ENCODE results near the gene MAEA. TPM values are rescaled to one million over a fixed set of nuclear protein-coding genes. Genes with fewer than 3 reads are reported as not detected.
A peak's percentile ranks its signal among the peaks of the same experiment; 100 is the strongest.

MAEA gene
- 24.5 TPM for total RNA-seq

DNA sequence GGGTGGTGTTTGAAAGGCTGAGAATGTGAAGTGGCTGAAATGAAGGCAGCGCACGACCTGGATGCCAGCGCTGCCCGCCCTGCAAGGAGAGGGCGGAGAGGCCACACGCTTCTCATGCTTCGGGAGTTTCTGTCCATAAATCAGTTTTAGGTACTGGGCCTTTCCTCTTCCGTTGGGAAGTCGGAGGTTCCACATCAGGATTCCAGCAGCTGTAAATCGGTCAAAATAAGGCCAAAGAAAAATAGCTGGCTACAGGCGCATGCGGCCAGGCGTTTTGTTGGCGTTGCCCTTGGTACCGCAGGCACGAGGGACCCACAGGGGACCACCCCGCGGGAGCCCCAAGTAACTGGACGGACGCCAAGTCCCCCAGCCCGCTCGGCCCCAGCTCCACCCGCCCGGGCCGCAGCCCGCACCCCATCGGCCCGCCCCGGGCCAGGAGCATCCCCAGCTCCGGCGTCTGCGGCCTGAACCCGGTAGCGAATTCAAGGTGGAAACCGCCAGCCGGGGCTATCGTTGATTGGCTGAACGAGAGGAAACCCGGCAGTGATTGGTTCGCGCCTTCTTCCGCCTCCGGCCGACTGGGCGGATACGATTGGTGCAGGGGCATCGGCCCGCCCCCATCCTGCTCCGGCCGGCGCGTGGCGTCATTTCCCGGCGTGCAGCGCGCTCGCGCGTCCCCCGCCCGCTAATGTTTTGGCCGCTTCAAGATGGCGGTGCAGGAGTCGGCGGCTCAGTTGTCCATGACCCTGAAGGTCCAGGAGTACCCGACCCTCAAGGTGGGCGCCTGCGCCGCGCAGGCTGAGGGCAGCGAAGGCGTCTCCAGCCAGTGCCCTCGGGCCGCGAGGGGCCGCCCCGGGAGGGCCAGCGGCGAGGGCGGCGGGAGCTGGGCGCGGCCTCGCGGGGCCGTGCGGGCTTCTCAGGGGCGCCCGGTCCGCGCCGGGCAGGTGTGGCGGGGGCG is at the start of gene MAEA:
Gene MAEA (plus strand): TSS at position 685 of the 958 bp plus-strand sequence. CDS start 23 bp downstream, at position 708.
- H3K4me3 ChIP-seq (ENCODE audit: low read length in 3 of 3): peak within 1 kb of the TSS; percentile 76 to 86 (median 81)
- no peaks in the 10 kb centered on the region for H3K9me3 ChIP-seq (ENCODE audit: control insufficient read depth in 3 of 3, low read length in 3 of 3)
- H3K27ac ChIP-seq (ENCODE audit: low read depth, low read length): peak within 1 kb of the TSS; percentile 84
- H3K36me3 ChIP-seq (ENCODE audit: control insufficient read depth in 3 of 3, insufficient read depth in 3 of 3, low read length in 3 of 3): peaks cover 0 to 2% (median 0%) of the 10 kb centered on the region in 3 donors
- peak within 1 kb of the TSS; percentile 93 to 96 (median 93) for H3K9ac ChIP-seq (ENCODE audit: low read depth in 1 of 3, low read length in 3 of 3)
- peaks cover 35 to 46% (median 39%) of the 10 kb centered on the region in 3 donors for H3K4me1 ChIP-seq (ENCODE audit: control insufficient read depth in 3 of 3, insufficient read depth in 3 of 3, low read length in 3 of 3)
- no peaks in the 10 kb centered on the region for H3K27me3 ChIP-seq (ENCODE audit: control insufficient read depth in 3 of 3, insufficient read depth in 3 of 3, low read length in 3 of 3)

DNA sequence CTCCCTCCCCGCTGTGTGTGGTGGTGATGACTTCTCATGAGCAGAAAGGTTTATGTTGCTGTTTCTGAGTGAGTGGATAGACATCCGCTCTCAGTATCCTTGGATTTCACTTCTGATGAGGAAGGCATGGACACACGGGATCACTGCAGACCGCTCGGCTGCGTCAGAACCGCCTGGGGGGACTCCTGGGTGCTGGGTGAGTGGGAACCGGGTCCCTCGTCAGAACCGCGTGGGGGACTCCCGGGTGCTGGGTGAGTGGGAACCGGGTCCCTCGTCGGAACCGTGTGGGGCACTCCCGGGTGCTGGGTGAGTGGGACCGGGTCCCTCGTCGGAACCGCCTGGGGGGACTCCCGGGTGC is 49.8 kb upstream of the MAEA start:
- H3K4me1 ChIP-seq (ENCODE audit: control insufficient read depth in 3 of 3, insufficient read depth in 3 of 3, low read length in 3 of 3): peaks cover 40 to 56% (median 44%) of the 10 kb centered on the region in 3 donors
- no peak overlapping the region for H3K27ac ChIP-seq (ENCODE audit: low read depth, low read length)

DNA sequence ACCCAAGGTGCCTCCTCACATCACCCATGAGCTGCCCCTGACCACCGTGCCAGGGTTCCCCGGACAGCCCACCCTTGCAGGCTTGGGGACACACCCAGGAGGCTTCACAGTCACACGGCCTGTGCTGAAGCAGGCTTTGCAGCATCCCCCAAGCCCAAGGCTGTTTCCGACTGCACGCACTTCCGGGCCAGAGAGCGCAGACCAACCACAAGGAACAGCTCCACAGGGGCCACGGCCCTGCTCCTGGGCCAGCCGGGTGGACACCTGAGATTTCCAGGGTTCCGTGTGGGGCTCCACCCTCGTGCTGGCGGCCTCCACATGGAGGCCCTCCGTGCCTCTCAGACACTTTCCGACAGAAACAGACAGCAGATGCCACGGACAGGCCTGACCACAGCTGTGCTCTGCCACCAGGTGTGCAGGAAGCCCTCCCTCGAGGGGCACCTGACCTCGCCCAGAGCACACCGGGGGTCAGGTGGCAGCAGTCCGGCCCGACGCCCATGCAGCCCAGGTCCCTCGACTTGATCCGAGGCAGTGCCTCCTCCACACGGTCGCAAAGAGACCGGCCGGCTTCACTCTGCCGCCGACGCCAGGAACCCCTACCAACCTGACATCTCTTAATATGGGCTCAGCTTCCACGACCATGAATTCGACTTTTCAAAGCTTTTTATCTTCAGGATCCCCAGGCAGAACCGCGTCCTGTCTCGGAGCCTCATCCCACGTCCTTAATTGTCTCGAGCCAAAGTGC is 48.8 kb upstream of the MAEA start:
- H3K36me3 ChIP-seq (ENCODE audit: control insufficient read depth in 3 of 3, insufficient read depth in 3 of 3, low read length in 3 of 3): peaks cover 28 to 32% (median 29%) of the 10 kb centered on the region in 3 donors

More for the DNA sequence above, 49.8 kb upstream of the MAEA start:
- peaks cover 37 to 40% (median 39%) of the 10 kb centered on the region in 3 donors for H3K36me3 ChIP-seq (ENCODE audit: control insufficient read depth in 3 of 3, insufficient read depth in 3 of 3, low read length in 3 of 3)
- H3K4me3 ChIP-seq (ENCODE audit: low read length in 3 of 3): no peak overlapping the region
- H3K27me3 ChIP-seq (ENCODE audit: control insufficient read depth in 3 of 3, insufficient read depth in 3 of 3, low read length in 3 of 3): no peaks in the 10 kb centered on the region
- H3K9me3 ChIP-seq (ENCODE audit: control insufficient read depth in 3 of 3, low read length in 3 of 3): no peaks in the 10 kb centered on the region
- peak overlapping the region in 1 of 3 donors; percentile 51 for H3K9ac ChIP-seq (ENCODE audit: low read depth in 1 of 3, low read length in 3 of 3)

DNA sequence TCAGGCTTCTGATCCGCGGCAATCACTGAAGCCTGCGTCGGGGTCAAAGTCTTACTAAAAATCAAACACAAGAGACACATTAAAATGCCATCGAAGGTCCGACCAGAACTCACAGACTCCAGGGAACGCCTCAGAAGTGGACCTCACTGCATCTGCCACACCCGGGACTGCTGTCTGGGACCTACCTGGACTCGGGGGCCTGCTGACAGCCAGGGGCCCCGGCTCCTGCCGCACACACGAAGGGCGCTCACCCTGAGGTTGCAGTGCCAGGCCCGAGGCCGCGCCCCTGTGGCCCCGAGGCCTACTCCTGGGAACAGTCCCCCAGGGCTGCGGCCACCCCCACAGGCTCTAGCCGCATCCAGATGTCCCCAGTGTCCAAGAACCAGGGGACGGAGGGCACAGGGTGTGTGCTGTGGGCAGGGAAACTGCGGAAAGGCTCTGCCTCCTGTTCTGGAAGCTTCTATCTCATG is 48.2 kb upstream of the MAEA start:
- no peak overlapping the region for H3K4me3 ChIP-seq (ENCODE audit: low read length in 3 of 3)
- H3K9ac ChIP-seq (ENCODE audit: low read depth in 1 of 3, low read length in 3 of 3): no peak overlapping the region
- H3K27ac ChIP-seq (ENCODE audit: low read depth, low read length): no peak overlapping the region
- H3K36me3 ChIP-seq (ENCODE audit: control insufficient read depth in 3 of 3, insufficient read depth in 3 of 3, low read length in 3 of 3): peaks cover 25 to 28% (median 27%) of the 10 kb centered on the region in 3 donors
- H3K9me3 ChIP-seq (ENCODE audit: control insufficient read depth in 3 of 3, low read length in 3 of 3): no peaks in the 10 kb centered on the region
- H3K4me1 ChIP-seq (ENCODE audit: control insufficient read depth in 3 of 3, insufficient read depth in 3 of 3, low read length in 3 of 3): peaks cover 53 to 68% (median 55%) of the 10 kb centered on the region in 3 donors
- no peaks in the 10 kb centered on the region for H3K27me3 ChIP-seq (ENCODE audit: control insufficient read depth in 3 of 3, insufficient read depth in 3 of 3, low read length in 3 of 3)

More for the DNA sequence above, 48.8 kb upstream of the MAEA start:
- H3K4me3 ChIP-seq (ENCODE audit: low read length in 3 of 3): no peak overlapping the region
- H3K9ac ChIP-seq (ENCODE audit: low read depth in 1 of 3, low read length in 3 of 3): no peak overlapping the region
- no peaks in the 10 kb centered on the region for H3K27me3 ChIP-seq (ENCODE audit: control insufficient read depth in 3 of 3, insufficient read depth in 3 of 3, low read length in 3 of 3)
- H3K9me3 ChIP-seq (ENCODE audit: control insufficient read depth in 3 of 3, low read length in 3 of 3): no peaks in the 10 kb centered on the region
- peaks cover 47 to 62% (median 49%) of the 10 kb centered on the region in 3 donors for H3K4me1 ChIP-seq (ENCODE audit: control insufficient read depth in 3 of 3, insufficient read depth in 3 of 3, low read length in 3 of 3)
- no peak overlapping the region for H3K27ac ChIP-seq (ENCODE audit: low read depth, low read length)

DNA sequence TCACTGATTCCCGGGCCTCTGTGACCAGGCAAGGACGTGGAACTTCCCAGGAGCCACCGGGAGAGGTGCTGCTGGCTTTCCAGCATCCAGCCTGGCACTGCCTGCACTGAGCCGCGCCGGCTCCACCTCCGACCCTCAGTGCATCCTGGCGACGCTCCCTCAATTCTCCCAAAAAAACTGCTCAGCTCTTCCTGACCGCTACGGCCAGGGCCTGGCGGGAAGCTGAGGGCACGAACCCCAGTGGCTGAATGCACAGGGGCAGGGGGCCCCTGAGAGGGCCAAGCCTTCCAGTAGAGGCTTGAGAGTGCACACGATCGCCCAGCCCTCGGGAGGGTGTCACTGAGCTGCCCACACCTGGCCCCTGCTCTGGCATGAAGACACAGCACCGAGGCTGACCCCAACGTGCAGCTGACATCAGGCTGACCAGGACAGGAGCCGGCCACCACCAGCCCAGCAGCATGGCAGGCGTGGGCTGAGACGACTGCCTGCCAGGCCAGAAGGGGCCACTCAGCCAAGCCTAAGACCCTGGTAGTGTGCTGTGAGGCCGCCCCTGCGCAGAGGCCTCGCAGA is 47.7 kb upstream of the MAEA start:
- Histone ChIP-seq H3K4me3 (ENCODE audit: low read length in 3 of 3) (no peak overlapping the region), H3K27ac (ENCODE audit: low read depth, low read length) (no peak overlapping the region), H3K27me3 (ENCODE audit: control insufficient read depth in 3 of 3, insufficient read depth in 3 of 3, low read length in 3 of 3) (no peaks in the 10 kb centered on the region), H3K9ac (ENCODE audit: low read depth in 1 of 3, low read length in 3 of 3) (peak overlapping the region in 2 of 3 donors; percentile 21 to 60), H3K9me3 (ENCODE audit: control insufficient read depth in 3 of 3, low read length in 3 of 3) (no peaks in the 10 kb centered on the region), H3K4me1 (ENCODE audit: control insufficient read depth in 3 of 3, insufficient read depth in 3 of 3, low read length in 3 of 3) (peaks cover 58 to 73% (median 60%) of the 10 kb centered on the region in 3 donors), H3K36me3 (ENCODE audit: control insufficient read depth in 3 of 3, insufficient read depth in 3 of 3, low read length in 3 of 3) (peaks cover 23 to 24% (median 24%) of the 10 kb centered on the region in 3 donors)

DNA sequence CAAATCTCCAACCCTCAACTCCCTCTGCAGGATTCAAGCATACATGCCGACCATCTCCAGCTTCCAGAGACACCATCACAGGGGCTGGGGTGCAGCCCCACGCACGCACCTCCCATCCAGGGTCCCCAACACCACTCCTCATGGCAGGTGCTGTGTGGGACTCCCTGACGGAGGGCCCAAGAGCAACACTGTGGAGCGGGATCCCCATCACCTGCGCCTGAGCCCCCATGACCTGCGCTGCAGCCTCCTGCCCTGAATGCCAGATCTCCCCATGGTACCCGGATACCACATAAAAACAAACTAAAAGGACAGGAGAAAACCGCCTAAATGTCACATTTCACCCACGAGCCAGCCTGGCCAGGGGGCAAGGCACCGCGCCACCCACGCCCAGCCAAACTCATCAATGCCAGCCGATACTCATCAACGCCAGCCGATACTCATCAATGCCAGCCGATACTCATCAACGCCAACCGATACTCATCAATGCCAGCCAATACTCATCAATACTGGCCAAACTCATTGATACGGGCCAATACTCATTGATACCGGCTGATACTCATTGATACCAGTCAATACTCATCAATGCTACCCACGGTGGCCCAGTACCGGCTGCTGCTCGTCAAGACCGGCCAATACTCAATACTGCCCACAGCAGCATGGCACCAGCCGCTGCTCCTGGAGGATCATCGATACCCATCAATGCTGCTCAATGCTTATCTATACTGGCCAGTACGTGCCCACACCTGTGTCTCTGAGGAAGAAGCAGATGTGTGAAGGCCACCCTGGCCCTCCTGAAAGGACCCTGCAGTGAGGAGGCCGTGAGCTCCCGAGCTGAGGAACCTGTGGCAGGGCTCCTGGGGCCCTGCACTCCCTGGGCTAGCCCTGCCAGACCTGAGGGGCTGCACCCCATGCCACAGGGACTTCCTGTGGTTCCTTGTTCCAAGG is 46.9 kb upstream of the MAEA start:
- no peaks in the 10 kb centered on the region for H3K27me3 ChIP-seq (ENCODE audit: control insufficient read depth in 3 of 3, insufficient read depth in 3 of 3, low read length in 3 of 3)
- H3K36me3 ChIP-seq (ENCODE audit: control insufficient read depth in 3 of 3, insufficient read depth in 3 of 3, low read length in 3 of 3): peaks cover 16 to 20% (median 16%) of the 10 kb centered on the region in 3 donors
- peak overlapping the region in 2 of 3 donors; percentile 21 to 60 for H3K9ac ChIP-seq (ENCODE audit: low read depth in 1 of 3, low read length in 3 of 3)
- H3K9me3 ChIP-seq (ENCODE audit: control insufficient read depth in 3 of 3, low read length in 3 of 3): no peaks in the 10 kb centered on the region
- no peak overlapping the region for H3K27ac ChIP-seq (ENCODE audit: low read depth, low read length)
- H3K4me3 ChIP-seq (ENCODE audit: low read length in 3 of 3): no peak overlapping the region
- H3K4me1 ChIP-seq (ENCODE audit: control insufficient read depth in 3 of 3, insufficient read depth in 3 of 3, low read length in 3 of 3): peaks cover 63 to 78% (median 65%) of the 10 kb centered on the region in 3 donors

DNA sequence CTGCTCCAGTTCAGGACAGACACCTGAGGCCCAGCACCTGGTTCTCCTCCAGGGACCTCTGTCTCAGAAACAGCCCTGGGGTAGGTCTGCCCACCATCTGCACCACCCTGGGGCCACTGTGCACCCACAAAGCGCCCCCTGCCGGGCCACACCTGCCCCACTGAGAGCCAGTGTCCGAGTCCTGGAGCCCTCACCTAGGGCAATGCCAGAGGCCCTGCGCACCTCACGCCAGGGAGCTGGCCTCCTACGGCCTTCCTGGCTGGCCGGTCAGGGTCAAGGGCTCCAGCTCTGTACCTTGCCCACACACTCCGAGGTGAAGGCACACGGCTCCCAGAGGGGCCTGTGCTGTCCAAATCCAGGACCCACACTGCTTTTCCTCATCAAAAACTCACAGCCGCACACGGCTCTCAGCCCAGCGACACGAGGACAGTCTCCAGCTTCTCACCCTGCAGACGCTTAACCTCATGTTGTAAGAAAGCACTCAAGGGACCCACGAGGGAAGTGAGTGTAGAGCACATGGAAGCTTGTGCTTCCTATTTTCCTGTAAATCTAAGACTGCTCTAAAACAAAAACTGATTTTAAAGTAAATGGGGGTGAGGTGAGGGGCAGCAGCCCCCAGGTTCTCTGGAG is 46.1 kb upstream of the MAEA start:
- Histone ChIP-seq H3K4me3 (ENCODE audit: low read length in 3 of 3) (peak overlapping the region in 1 of 3 donors; percentile 27), H3K9me3 (ENCODE audit: control insufficient read depth in 3 of 3, low read length in 3 of 3) (no peaks in the 10 kb centered on the region), H3K9ac (ENCODE audit: low read depth in 1 of 3, low read length in 3 of 3) (peak overlapping the region; percentile 3 to 53 (median 40)), H3K27ac (ENCODE audit: low read depth, low read length) (no peak overlapping the region), H3K27me3 (ENCODE audit: control insufficient read depth in 3 of 3, insufficient read depth in 3 of 3, low read length in 3 of 3) (no peaks in the 10 kb centered on the region), H3K4me1 (ENCODE audit: control insufficient read depth in 3 of 3, insufficient read depth in 3 of 3, low read length in 3 of 3) (peaks cover 63 to 78% (median 65%) of the 10 kb centered on the region in 3 donors), H3K36me3 (ENCODE audit: control insufficient read depth in 3 of 3, insufficient read depth in 3 of 3, low read length in 3 of 3) (peaks cover 13 to 16% (median 13%) of the 10 kb centered on the region in 3 donors)

DNA sequence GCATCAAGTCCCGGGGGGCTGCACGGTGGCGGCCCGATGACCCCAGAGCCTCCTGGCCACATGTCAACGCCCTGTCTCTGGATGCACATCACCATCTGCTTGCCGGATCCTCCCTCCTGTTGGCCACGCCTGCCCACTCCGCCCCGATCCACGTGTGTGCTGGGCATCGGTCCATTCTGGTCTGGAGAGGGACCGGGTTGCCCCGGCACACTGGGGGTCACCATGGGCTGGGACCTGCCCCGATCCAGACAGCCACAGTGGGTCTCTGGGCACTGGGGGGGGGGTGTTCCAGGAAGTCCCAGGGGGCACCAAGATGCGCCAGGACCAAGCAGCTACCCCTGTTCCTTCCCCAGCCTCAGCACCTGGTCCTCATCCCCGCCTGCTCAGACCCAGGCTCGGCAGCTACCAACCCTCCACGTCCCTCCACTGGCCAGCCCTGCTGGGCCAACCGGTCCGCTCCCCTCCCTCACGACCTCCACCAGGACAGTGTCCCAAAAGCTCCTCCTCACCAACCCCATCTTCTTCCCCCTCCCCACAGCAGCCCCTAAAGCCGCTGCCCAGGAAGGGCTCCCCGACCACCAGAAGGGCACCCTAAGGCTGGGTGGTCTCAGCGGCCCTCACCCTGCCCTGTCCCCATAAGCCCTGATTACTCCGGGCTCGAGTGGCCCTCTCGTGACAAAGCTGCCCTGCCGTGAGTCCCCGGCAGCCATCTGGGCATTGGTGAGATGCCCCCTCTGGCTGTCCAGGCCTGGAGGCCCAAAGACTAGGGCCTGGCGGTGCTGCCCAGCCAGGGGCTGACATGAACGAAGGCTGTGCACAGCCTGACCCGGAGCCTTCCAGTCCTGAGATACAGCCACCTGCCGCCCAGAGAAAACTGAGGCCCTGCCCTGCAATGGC is 45.4 kb upstream of the MAEA start:
- Histone ChIP-seq H3K4me1 (ENCODE audit: control insufficient read depth in 3 of 3, insufficient read depth in 3 of 3, low read length in 3 of 3) (peaks cover 61 to 70% (median 63%) of the 10 kb centered on the region in 3 donors), H3K4me3 (ENCODE audit: low read length in 3 of 3) (peak overlapping the region in 2 of 3 donors; percentile 29 to 80), H3K27ac (ENCODE audit: low read depth, low read length) (no peak overlapping the region), H3K27me3 (ENCODE audit: control insufficient read depth in 3 of 3, insufficient read depth in 3 of 3, low read length in 3 of 3) (no peaks in the 10 kb centered on the region), H3K9ac (ENCODE audit: low read depth in 1 of 3, low read length in 3 of 3) (peak overlapping the region; percentile 10 to 93 (median 53)), H3K36me3 (ENCODE audit: control insufficient read depth in 3 of 3, insufficient read depth in 3 of 3, low read length in 3 of 3) (peaks cover 12 to 13% (median 13%) of the 10 kb centered on the region in 3 donors), H3K9me3 (ENCODE audit: control insufficient read depth in 3 of 3, low read length in 3 of 3) (no peaks in the 10 kb centered on the region)

All from skeletal muscle tissue (tissue), 4 donors.